ENCODE results near the gene ZNF519.
"Not testable (repeated sequence)": the region's sequence is repeated elsewhere in the genome, so short reads cannot be mapped to it uniquely, and the experiment has no call there.

ZNF519 gene

GRCh38 chr18:14146771-14147170 is 14.5 kb upstream of the ZNF519 start:
- not testable (repeated sequence) for DNase-seq

GRCh38 chr18:14145581-14146338 is 13.5 kb upstream of the ZNF519 start:
- not testable (repeated sequence) for DNase-seq

DNA sequence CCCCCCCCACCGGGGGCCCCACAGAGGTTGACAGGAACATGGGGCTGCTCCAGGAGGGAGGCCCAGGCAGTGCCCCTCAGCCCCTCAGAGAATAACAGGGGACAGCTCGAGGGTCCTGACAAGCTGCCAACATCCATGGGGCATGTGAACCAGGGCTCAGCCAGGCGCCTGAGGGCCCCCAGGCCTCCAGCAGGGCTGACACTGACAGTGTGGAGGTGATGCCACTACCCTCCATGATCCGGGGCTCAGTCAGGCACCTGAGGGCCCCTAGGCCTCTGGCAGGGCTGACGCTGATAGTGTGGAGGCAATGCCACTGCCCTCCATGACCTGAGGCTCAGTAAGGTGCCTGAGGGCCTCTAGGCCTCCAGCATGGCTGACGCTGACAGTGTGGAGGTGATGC is 12.8 kb upstream of the ZNF519 start:
- not testable (repeated sequence) for DNase-seq

DNA sequence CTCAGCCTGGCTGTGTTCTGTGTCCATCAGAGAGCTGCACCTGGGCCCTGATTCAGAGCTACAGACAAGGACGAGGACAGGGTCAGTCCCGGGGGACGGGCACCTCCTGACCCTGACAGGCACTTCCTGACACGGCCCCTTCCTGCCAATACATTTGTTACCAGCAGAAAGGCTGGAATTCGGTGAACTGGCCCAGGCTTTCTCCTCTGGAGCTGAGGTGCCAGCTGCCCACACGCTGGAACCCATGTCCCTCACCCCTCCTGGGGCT is 12.3 kb upstream of the ZNF519 start:
- DNase-seq = no peak

DNA sequence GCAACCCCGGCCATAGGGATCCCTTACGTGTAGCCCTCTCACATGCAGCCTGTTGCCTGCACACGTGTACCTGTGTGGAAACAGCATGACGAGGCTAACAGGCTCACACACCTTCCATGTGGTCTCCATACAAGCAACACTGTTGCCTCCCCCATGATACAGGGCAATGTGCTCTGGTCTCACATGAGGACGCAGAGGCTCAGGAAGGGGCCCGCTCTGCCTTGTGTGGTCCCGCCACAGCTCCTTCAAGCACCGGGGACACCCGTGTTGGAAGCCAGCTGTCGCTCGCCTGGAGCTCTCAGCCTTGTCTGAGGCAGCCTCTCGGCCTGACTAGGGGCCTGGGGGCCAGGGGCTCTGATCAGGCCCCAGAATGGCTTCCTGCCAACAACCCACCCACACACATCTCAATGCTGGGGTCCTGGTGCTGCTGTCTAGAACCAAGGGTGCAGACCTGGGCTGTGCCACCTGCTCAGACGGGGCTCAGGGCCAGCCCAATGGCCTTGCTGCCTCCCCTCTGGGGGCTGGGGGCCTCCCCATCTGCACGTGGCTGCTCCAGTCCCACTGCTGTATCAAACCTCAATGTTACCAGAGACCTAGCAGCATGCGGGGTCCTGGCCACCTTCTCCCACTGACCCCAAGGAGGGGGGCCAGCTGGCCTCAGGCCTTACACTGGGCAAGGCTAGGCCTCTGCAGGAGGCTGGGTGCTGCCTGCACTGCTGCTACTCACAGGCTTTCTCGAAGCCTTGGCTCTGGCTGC is 11.8 kb upstream of the ZNF519 start:
- DNase-seq = not testable (repeated sequence)

DNA sequence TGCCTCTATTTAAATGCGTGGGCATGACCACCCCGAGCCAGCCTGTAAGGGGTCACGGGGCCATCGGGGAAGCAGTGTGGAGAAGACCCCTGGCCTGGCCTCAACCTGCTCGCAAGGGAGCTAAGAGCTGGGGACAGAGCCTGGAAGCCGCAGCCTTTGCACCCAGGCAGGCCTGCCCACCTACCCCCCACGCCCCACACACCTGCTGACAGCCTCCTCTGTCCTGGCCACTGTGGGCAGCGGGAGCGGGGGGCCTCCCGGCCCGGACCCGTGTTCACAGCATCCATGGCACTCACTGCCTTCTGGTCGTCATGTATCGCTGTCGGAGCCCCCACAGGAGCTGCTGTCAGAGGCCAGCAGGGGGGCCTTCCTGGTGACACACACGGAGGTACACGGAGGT is 11.2 kb upstream of the ZNF519 start:
- DNase-seq = not testable (repeated sequence)

DNA sequence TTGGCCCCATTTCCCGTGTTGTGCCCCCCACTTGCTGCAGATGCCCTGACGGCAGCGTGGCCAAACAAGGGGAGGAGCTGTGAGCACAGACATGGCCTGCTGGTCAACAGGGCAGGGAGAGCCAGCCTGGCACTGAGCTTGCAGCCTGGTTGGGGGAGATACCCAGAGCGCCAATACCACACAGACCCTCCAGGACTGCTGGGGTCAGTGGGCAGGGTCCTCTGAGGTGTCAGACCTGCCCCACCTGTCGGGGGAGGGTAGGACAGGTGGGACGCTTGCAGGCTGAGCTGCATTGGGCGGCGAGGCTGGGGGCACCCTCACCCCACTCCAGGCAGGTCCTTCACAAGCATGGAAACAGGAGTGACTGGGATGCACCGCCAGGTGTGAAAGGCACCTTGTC is 9.9 kb upstream of the ZNF519 start:
- DNase-seq = not testable (repeated sequence)

DNA sequence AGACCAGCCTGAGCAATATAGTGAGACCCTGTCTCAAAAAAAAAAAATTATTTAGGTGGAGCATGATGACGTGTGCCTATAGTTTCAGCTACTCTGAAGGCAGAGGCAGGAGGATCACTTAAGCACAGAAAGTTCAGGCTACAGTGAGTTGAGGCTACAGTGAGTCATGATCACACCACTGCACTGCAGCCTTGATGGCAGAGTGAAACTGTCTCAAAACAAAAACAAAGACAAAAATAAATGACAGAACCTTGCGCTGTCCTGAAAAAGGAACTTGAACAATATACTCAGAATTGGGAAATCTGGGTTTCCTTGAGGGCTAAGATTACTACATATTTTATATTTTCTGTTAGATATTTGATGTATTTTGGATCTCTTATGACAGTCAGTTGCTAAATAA is 7.3 kb upstream of the ZNF519 start:
- DNase-seq = not testable (repeated sequence)

- DNase-seq = not testable (repeated sequence)
These were observed 5.7 kb upstream of the ZNF519 start for GRCh38 chr18:14137971-14138370.

DNA sequence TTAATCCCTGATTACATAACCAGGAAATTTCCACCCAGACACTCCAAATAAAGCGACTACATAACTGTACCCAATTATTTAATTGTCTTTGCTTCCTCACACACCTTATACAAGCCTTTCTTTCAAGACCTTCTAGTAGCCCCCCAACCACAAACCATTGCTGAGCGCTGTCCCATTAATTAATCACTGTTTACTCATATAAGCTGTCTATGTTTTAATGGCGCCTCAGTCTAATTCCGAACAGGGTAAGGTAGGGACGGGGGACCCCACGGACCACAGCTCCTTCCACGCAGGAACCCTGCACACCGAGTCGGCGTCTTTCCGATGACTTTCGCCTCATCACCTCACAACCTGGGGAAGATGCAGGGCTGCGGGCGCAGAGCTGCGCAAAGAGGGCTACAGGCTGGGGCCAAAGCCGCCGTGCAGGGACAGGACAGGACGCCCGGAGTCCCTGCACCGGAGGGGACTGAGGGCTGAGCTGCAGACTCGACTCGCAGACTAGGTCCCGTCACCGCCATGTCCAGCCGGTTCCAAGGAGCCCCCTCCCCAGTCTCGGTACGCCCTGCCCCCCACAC is 452 bp downstream of the ZNF519 start:
- DNase-seq = not testable (repeated sequence)

- not testable (repeated sequence) for DNase-seq
These were observed 1.4 kb downstream of the ZNF519 start for GRCh38 chr18:14130804-14131203.

- no peak for DNase-seq
These were observed 7.5 kb downstream of the ZNF519 start for GRCh38 chr18:14124689-14125088.

GRCh38 chr18:14122097-14122496 is 10.1 kb downstream of the ZNF519 start:
- no peak for DNase-seq

- DNase-seq = no peak
These were observed 11.3 kb downstream of the ZNF519 start for GRCh38 chr18:14120926-14121325.

- DNase-seq = no peak
These were observed 14.6 kb downstream of the ZNF519 start for GRCh38 chr18:14117606-14118005.

DNA sequence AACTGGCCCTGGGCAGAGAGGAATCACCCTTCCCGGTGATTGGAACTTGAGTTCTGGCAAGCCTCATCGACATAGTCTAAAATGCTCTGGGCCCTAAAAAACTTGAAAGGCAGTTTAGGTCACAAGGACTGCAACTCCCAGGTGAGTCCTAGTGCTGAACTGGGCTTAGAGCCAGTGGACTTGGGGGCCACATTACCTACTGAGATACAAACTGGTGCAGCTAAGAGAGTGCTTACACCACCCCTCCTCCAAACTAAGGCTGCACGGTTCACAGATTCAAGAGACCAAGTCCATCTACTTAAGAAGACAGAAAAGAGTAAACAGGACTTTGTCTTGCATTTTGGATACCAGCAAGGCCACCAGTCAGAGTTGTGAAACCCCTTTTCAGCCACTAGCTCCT is 25.3 kb downstream of the ZNF519 start:
- DNase-seq = no peak

DNA sequence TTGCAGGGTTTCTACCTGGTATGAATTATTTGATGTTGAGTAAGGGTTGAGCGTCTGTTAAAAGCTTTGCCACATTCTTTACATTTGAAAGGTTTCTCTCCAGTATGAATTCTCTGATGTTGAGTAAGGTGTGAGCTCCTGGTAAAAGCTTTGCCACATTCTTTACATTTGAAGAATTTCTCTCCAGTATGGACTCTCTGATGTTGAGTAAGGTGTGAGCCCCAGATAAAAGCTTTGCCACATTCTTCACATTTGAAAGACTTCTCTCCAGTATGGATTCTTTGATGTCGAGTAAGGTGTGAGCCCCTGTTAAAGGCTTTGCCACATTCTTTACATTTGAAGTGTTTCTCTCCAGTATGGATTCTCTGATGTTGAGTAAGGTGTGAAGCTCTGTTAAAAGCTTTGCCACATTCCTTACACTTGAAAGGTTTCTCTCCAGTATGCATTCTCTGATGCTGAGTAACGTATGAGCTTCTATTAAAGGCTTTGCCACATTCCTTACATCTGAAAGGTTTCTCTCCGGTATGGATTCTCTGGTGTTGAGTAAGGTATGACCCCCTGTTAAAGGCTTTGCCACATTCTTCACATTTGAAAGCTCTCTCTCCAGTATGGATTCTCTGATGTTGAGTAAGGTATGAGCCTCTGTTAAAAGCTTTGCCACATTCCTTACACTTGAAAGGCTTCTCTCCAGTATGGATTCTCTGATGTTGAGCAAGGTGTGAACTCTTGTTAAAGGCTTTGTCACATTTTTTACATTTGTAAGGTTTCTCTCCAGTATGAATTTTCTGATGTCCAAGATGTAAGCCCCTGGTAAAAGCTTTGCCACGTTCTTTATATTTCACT is 27.1 kb downstream of the ZNF519 start:
- DNase-seq = no peak

GRCh38 chr18:14104201-14104600 is 28.0 kb downstream of the ZNF519 start:
- no peak for DNase-seq

GRCh38 chr18:14100503-14101286 is 31.5 kb downstream of the ZNF519 start:
- DNase-seq = no peak

DNA sequence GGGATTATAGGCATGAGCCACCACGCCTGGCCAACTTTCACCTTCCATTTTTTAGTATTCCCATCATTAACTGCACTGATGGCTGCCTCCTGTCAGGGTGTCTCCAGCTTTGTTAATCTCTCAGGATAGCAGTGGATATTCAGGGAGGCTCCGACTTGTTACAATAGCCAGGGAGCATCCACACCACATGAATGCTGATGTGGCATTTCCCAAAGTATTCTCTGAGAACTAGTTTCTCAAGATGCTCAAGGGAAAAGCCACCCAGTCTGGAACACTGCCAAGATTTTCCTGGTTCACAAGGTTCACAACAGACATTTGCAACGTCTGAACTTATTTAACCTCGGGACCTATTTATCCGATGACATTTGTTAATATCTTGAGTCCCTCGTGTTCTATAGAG is 33.8 kb downstream of the ZNF519 start:
- no peak for DNase-seq

GRCh38 chr18:14097761-14098160 is 34.5 kb downstream of the ZNF519 start:
- DNase-seq = no peak

DNA sequence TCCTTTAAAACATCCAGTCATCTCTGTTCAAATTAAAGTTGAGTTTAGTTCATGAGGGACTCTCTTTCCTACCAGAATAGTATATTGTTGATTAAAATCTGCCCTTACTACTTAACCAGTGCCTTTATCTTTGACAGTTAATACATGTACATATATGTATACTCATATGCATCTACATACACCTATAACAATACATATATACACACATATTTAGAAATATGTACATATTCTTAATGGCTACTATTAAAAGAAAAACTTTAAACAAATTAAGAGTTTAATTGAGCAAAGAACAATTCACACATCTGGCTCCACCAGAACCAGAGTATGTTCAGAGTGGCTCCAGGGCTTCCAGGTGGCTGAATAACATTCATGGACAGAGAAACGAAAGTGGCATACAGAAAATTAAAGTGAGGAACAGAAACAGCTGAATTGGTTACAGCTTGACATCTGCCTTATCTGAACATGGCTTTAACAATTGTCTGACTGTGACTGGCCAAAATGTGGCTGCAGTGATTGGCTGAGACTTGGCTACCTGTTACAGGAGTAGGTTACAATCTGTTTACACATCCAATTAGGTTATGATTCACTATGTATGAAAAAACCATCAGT is 38.8 kb downstream of the ZNF519 start:
- DNase-seq = no peak
